Hematopoietic multipotent progenitor cell treated with erythropoietin and hydrocortisone succinate and interleukin-3 and kit ligand, for 4 days (in vitro differentiated cells): ENCODE measurements around the gene FAM149A.

Experiments used
- DNase-seq: peaks from one replicate; pipeline ENCODE4 v3.0.0-alpha.2; 2015

Gene FAM149A

GRCh38 chr4:186105647-186106321 lies 1.3 kb downstream of the FAM149A start:
- no peak for DNase-seq

GRCh38 chr4:186107947-186108346 lies 3.4 kb downstream of the FAM149A start:
- no peak for DNase-seq

- DNase-seq, result no peak
Measured at GRCh38 chr4:186108391-186108790, 3.9 kb downstream of the FAM149A start.

- DNase-seq, result no peak
Measured at GRCh38 chr4:186109245-186109644, 4.7 kb downstream of the FAM149A start.

- DNase-seq, result no peak
Measured at GRCh38 chr4:186116697-186117096, 12.2 kb downstream of the FAM149A start.

- DNase-seq, result no peak
Measured at GRCh38 chr4:186118582-186118981, 14.1 kb downstream of the FAM149A start.

GRCh38 chr4:186121057-186121456 lies 16.6 kb downstream of the FAM149A start:
- no peak for DNase-seq

- no peak for DNase-seq
Measured at GRCh38 chr4:186128842-186129241, 24.3 kb downstream of the FAM149A start.

GRCh38 chr4:186131935-186132334 lies 27.4 kb downstream of the FAM149A start:
- DNase-seq, result no peak

GRCh38 chr4:186132577-186133242 lies 28.2 kb downstream of the FAM149A start:
- peak; percentile 15 for DNase-seq

- peak; percentile 7 for DNase-seq
Measured at GRCh38 chr4:186134257-186134656, 29.8 kb downstream of the FAM149A start.

- DNase-seq, result no peak
Measured at GRCh38 chr4:186134861-186135260, 30.4 kb downstream of the FAM149A start.

GRCh38 chr4:186137196-186137794 lies 32.8 kb downstream of the FAM149A start:
- DNase-seq, result peak; percentile 58

- DNase-seq, result peak; percentile 49
Measured at GRCh38 chr4:186144198-186144945, 39.9 kb downstream of the FAM149A start.

- peak; percentile 67 for DNase-seq
Measured at GRCh38 chr4:186144946-186145569, 40.6 kb downstream of the FAM149A start.

GRCh38 chr4:186146458-186146857 lies 42.0 kb downstream of the FAM149A start:
- DNase-seq, result no peak

GRCh38 chr4:186148336-186148975 lies 44.0 kb downstream of the FAM149A start:
- no peak for DNase-seq

GRCh38 chr4:186149872-186150271 lies 45.4 kb downstream of the FAM149A start:
- no peak for DNase-seq

GRCh38 chr4:186150926-186151325 lies 46.4 kb downstream of the FAM149A start:
- no peak for DNase-seq

- no peak for DNase-seq
Measured at GRCh38 chr4:186151499-186151898, 47.0 kb downstream of the FAM149A start.

GRCh38 chr4:186158021-186158813 lies 53.7 kb downstream of the FAM149A start:
- DNase-seq, result no peak

- no peak for DNase-seq
Measured at GRCh38 chr4:186158966-186159365, 54.5 kb downstream of the FAM149A start.
